HCT116 (cell line): ENCODE data around the gene CASZ1. TPM values are rescaled to one million over a fixed set of nuclear protein-coding genes. Genes with fewer than 3 reads are reported as not detected.

Experiments
- ATAC-seq: fragments of 200-7000 bp; cut with Tn5 transposase; 2 replicates; pipeline ENCODE4 v1.9.1; 2020; ENCODE audit warnings: mild to moderate bottlenecking, moderate library complexity
- BruUV-seq: library from RNA; stranded (reverse); fragments of 400-500 nt; replicated peaks from 2 replicates; lab custom pipeline; 2021; lab: Mats Ljungman, UMichigan
- CTCF ChIA-PET: fragments of 300-600 bp; sonication (Branson Sonifier 250); formaldehyde crosslinking; loops from one replicate; lab custom pipeline; 2021; ENCODE audit warnings: antibody characterized with exemption; lab: Charles Lee
- POLR2A ChIA-PET: fragments of 300-600, 350-600 bp; sonication (Branson Sonifier 250); formaldehyde crosslinking; loops from one replicate; lab custom pipeline; 2021; ENCODE audit warnings: antibody characterized with exemption; lab: Charles Lee
- RAD21 ChIA-PET, 2 experiments: fragments of 300-600 bp; sonication (Branson Sonifier 250); formaldehyde crosslinking; loops; one replicate each; lab custom pipeline; 2023; ENCODE audit warnings: low total read pairs in 2 of 2; ENCODE audit not compliant: uncharacterized antibody in 2 of 2, unreplicated experiment in 2 of 2, low non-redundant PET in 1 of 2; lab: Charles Lee
- DNase-seq: peaks from one replicate; pipeline ENCODE4 v3.0.0-alpha.2; 2010; ENCODE audit warnings: low read depth, low spot score
- H2AFZ ChIP-seq: fragments of 200-600 bp; shearing (Covaris generic), sonication (generic); 2 replicates; pipeline ENCODE4 v1.6.1; 2017; ENCODE audit warnings: low read depth, mixed run types, mixed read lengths, antibody characterized with exemption, low read length; ENCODE audit not compliant: poor library complexity, severe bottlenecking
- H3K27ac ChIP-seq: 2 replicates; pipeline ENCODE4 v1.5.1; 2012; ENCODE audit warnings: low read depth, low read length
- H3K27me3 ChIP-seq: fragments of 200-600 bp; sonication (generic); 2 replicates; pipeline ENCODE4 v1.6.1; 2016; ENCODE audit warnings: mixed run types, low read length, mixed read lengths; ENCODE audit not compliant: insufficient read depth
- H3K36me3 ChIP-seq, 2 experiments: fragments of 200-500 bp in 1 of 2; fragments of 200-600 bp in 1 of 2; sonication (Bioruptor generic) in 1 of 2; sonication (generic) in 1 of 2; 2 replicates each; pipeline versions ENCODE4 v1.5.1 to v1.6.1; 2014 to 2016; ENCODE audit warnings: low read length in 2 of 2, inconsistent platforms in 1 of 2, mixed read lengths in 1 of 2, mixed run types in 1 of 2; ENCODE audit not compliant: insufficient read depth in 2 of 2, control insufficient read depth in 1 of 2
- H3K4me1 ChIP-seq, 2 experiments: fragments of 200-600 bp in 1 of 2; sonication (generic) in 1 of 2; 2 replicates each; pipeline versions ENCODE4 v1.5.1 to v1.6.1; 2012 to 2017; ENCODE audit warnings: low read length in 2 of 2, inconsistent platforms in 1 of 2, mild to moderate bottlenecking in 1 of 2, mixed read lengths in 1 of 2, mixed run types in 1 of 2, moderate library complexity in 1 of 2; ENCODE audit not compliant: insufficient read depth in 2 of 2, control insufficient read depth in 1 of 2
- H3K4me2 ChIP-seq: fragments of 200-600 bp; sonication (generic); 2 replicates; pipeline ENCODE4 v1.6.1; 2017; ENCODE audit warnings: mixed run types, low read length, mixed read lengths
- H3K4me3 ChIP-seq, 2 experiments: fragments of 200-600 bp in 1 of 2; sonication (generic) in 1 of 2; replicated peaks in 1 of 2; 2 replicates each; pipeline ENCODE4 v1.5.1; 2011 to 2016; ENCODE audit warnings: low read length in 2 of 2, control low read depth in 1 of 2, low read depth in 1 of 2, mild to moderate bottlenecking in 1 of 2, mixed read lengths in 1 of 2, mixed run types in 1 of 2
- H3K79me2 ChIP-seq: fragments of 200-600 bp; sonication (generic); 2 replicates; pipeline ENCODE4 v1.6.1; 2017; ENCODE audit warnings: mild to moderate bottlenecking, mixed run types, low read length, moderate library complexity, mixed read lengths; ENCODE audit not compliant: insufficient read depth
- H3K9ac ChIP-seq: fragments of 200-600 bp; sonication (generic); 2 replicates; pipeline ENCODE4 v1.6.1; 2016; ENCODE audit warnings: low read length, mixed read lengths
- H3K9me2 ChIP-seq: fragments of 200-600 bp; sonication (generic), shearing (Covaris generic); 2 replicates; pipeline ENCODE4 v1.6.1; 2017; ENCODE audit warnings: mixed run types, mild to moderate bottlenecking, moderate library complexity; ENCODE audit not compliant: insufficient read depth
- H3K9me3 ChIP-seq, 2 experiments: fragments of 200-500 bp in 1 of 2; fragments of 200-600 bp in 1 of 2; sonication (Bioruptor generic) in 1 of 2; sonication (generic) in 1 of 2; 2 replicates each; pipeline ENCODE4 v1.6.1; 2014 to 2017; ENCODE audit warnings: low read length in 2 of 2, mixed read lengths in 2 of 2, inconsistent platforms in 1 of 2, low read depth in 1 of 2, mild to moderate bottlenecking in 1 of 2, mixed run types in 1 of 2, moderate library complexity in 1 of 2; ENCODE audit not compliant: control insufficient read depth in 1 of 2, insufficient read depth in 1 of 2
- H4K20me1 ChIP-seq: fragments of 200-600 bp; sonication (generic), shearing (Covaris generic); 2 replicates; pipeline ENCODE4 v1.6.1; 2017; ENCODE audit warnings: mixed run types, mild to moderate bottlenecking, moderate library complexity; ENCODE audit not compliant: insufficient read depth
- CBX3 ChIP-seq: IDR thresholded peaks from 2 replicates; pipeline ENCODE4 v1.6.1; 2012; ENCODE audit warnings: low read depth
- CEBPB ChIP-seq: IDR thresholded peaks from 2 replicates; pipeline ENCODE4 v1.6.1; 2012; ENCODE audit warnings: low read depth
- ELF1 ChIP-seq: IDR thresholded peaks from 2 replicates; pipeline ENCODE4 v1.6.1; 2012; ENCODE audit warnings: low read depth, borderline replicate concordance
- EZH2phosphoT487 ChIP-seq: fragments of 200-600 bp; IDR thresholded peaks from 2 replicates; pipeline ENCODE4 v1.6.1; 2018; ENCODE audit warnings: antibody characterized with exemption, borderline replicate concordance
- JUND ChIP-seq: IDR thresholded peaks from 2 replicates; pipeline ENCODE4 v1.6.1; 2012
- RAD21 ChIP-seq: IDR thresholded peaks from 2 replicates; pipeline ENCODE4 v1.6.1; 2012; ENCODE audit warnings: low read depth, mild to moderate bottlenecking
- TCF7L2 ChIP-seq: IDR thresholded peaks from 2 replicates; pipeline ENCODE4 v1.7.0; 2011; ENCODE audit warnings: borderline replicate concordance, inconsistent platforms; ENCODE audit not compliant: insufficient read depth, insufficient read length; ENCODE audit errors: extremely low read depth
- YY1 ChIP-seq: IDR thresholded peaks from 2 replicates; pipeline ENCODE4 v1.6.1; 2011; ENCODE audit warnings: low read length, low read depth, moderate library complexity, mild to moderate bottlenecking; ENCODE audit not compliant: insufficient replicate concordance; ENCODE audit errors: extremely low read depth
- intact Hi-C: fragments of 100-400 bp; cut with micrococcal nuclease; formaldehyde crosslinking; loops from 2 replicates; pipeline ENCODE4 v1.10.0; 2022
- total RNA-seq: library from RNA; stranded (reverse); gene quantifications from one replicate; pipeline ENCODE4 v1.2.1, GENCODE V29; 2021; ENCODE audit not compliant: unreplicated experiment
- TF ChIP-seq, protein P1 (sequence below): IDR thresholded peaks from 2 replicates; pipeline ENCODE4 v1.6.1; 2011; ENCODE audit warnings: mild to moderate bottlenecking, low read length, moderate library complexity; ENCODE audit not compliant: insufficient replicate concordance; ENCODE audit errors: extremely low read depth
- TF ChIP-seq, protein P2 (sequence below): IDR thresholded peaks from 2 replicates; pipeline ENCODE4 v1.6.1; 2012
- TF ChIP-seq, protein P3 (sequence below): IDR thresholded peaks from 2 replicates; pipeline ENCODE4 v1.6.1; 2012

CASZ1 gene
- total RNA-seq, 1 experiment from 2014 or later = 7.7 TPM

DNA sequence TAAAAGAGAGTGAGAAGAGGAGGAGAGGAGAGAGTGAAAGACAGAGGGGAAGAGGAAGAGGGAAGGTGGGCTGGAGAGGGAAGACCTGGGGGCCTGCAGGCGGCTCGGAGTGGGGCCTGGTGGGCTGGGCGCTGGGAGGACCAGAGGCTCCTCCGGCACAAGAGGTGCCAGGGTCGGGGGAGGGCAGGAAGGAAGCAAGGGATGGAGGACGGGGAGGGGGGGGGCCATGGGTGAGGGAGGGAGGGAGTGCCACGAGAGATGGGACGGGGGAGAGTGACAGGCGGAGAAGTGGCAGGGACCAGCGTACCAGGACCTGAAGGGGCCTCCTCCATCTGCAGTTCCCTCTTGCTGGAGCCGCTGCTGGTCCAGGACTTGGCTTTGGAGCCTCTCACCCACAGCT, 87.7 kb downstream of the CASZ1 start:
- RAD21 ChIA-PET = no interaction called here
- intact Hi-C loops = no loop called here
- DNase-seq = no peak
- H3K9ac ChIP-seq = no peak overlapping the region
- H2AFZ ChIP-seq = no peak overlapping the region
- no peak overlapping the region for H3K27ac ChIP-seq
- no peak overlapping the region for H3K4me3 ChIP-seq
- H3K27me3 ChIP-seq = no peaks in the 10 kb centered on the region
- no peaks in the 10 kb centered on the region for H3K9me2 ChIP-seq
- CTCF ChIA-PET = no interaction called here
- H3K4me1 ChIP-seq = no peaks in the 10 kb centered on the region
- no peak for ATAC-seq
- H3K36me3 ChIP-seq = no peaks in the 10 kb centered on the region
- no TSS peak for BruUV-seq
- TF ChIP-seq CEBPB (no peak), JUND (no peak)
- H3K79me2 ChIP-seq = no peaks in the 10 kb centered on the region
- no peak overlapping the region for H3K4me2 ChIP-seq
- POLR2A ChIA-PET = no interaction called here
- no peaks in the 10 kb centered on the region for H3K9me3 ChIP-seq
- H4K20me1 ChIP-seq = no peaks in the 10 kb centered on the region

DNA sequence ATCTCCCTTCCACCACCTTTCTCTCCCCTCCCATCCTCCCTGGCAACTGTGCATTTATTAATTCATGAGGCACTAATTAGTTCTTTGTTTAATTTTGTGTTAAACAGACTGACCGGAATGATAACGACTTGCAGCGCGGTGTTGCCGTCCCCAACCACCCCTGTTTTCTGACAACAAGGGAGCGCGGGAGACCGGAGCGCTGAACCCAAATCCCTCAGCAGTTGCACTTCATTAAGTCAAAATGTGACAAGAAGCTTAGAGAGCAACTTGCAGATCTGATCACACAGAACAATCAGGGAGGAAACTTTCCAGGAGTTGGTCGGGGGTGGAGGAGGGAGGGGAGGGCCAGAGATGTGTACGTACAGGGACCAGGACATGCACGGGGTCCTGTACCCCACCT, 89.2 kb downstream of the CASZ1 start:
- no peaks in the 10 kb centered on the region for H3K4me1 ChIP-seq
- no peaks in the 10 kb centered on the region for H3K27me3 ChIP-seq
- no peak overlapping the region for H3K9ac ChIP-seq
- ChIA-PET POLR2A (no interaction called here), RAD21 (no interaction called here), CTCF (no interaction called here)
- H3K4me3 ChIP-seq = no peak overlapping the region
- intact Hi-C loops = no loop called here
- no peaks in the 10 kb centered on the region for H3K9me2 ChIP-seq
- H4K20me1 ChIP-seq = no peaks in the 10 kb centered on the region
- BruUV-seq = no TSS peak
- H3K27ac ChIP-seq = no peak overlapping the region
- H3K79me2 ChIP-seq = no peaks in the 10 kb centered on the region
- no peaks in the 10 kb centered on the region for H3K36me3 ChIP-seq
- no peak for ATAC-seq
- no peak overlapping the region for H2AFZ ChIP-seq
- DNase-seq = no peak
- H3K4me2 ChIP-seq = no peak overlapping the region
- TF ChIP-seq RAD21 = no peak
- H3K9me3 ChIP-seq = no peaks in the 10 kb centered on the region

DNA sequence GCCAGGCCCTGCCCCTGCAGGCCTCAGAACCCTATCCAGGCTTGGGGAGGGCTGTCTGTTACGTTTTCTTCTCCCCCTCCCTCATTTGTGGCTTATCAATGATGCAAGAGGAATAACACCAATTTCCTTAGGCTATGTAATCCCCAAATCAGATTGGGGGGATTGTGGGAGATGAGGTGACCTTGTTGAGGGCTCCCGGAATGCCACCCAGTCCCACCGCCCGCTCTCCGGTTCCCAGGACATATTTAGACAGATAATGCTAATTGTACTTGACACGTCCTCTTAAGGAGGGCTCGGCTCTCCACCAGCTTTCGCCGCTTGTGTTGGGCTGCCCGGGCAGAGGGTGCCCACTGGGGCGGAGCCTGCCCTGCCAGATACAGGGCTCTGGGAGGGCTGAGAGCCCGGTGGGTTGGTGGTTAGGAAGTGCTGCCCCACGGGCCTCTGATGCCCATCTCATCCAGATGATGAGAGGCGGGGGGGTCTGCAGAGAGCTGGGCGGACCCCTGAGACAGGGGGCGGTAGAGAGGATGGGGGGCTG, 90.0 kb downstream of the CASZ1 start:
- intact Hi-C loops = no loop called here
- BruUV-seq = no TSS peak
- DNase-seq (no peak), ATAC-seq (no peak)
- ChIA-PET RAD21 (no interaction called here), POLR2A (no interaction called here), CTCF (no interaction called here)
- Histone ChIP-seq H3K27me3 (no peaks in the 10 kb centered on the region), H3K4me1 (no peaks in the 10 kb centered on the region), H4K20me1 (no peaks in the 10 kb centered on the region), H3K36me3 (no peaks in the 10 kb centered on the region), H3K9ac (no peak overlapping the region), H3K9me3 (no peaks in the 10 kb centered on the region), H2AFZ (no peak overlapping the region), H3K4me2 (no peak overlapping the region), H3K9me2 (no peaks in the 10 kb centered on the region), H3K79me2 (no peaks in the 10 kb centered on the region), H3K27ac (no peak overlapping the region), H3K4me3 (no peak overlapping the region)
- TF ChIP-seq ELF1 (no peak), JUND (no peak), YY1 (no peak), CBX3 (no peak), EZH2phosphoT487 (no peak), TCF7L2 (no peak), CEBPB (no peak)
- TF ChIP-seq, protein P1, sequence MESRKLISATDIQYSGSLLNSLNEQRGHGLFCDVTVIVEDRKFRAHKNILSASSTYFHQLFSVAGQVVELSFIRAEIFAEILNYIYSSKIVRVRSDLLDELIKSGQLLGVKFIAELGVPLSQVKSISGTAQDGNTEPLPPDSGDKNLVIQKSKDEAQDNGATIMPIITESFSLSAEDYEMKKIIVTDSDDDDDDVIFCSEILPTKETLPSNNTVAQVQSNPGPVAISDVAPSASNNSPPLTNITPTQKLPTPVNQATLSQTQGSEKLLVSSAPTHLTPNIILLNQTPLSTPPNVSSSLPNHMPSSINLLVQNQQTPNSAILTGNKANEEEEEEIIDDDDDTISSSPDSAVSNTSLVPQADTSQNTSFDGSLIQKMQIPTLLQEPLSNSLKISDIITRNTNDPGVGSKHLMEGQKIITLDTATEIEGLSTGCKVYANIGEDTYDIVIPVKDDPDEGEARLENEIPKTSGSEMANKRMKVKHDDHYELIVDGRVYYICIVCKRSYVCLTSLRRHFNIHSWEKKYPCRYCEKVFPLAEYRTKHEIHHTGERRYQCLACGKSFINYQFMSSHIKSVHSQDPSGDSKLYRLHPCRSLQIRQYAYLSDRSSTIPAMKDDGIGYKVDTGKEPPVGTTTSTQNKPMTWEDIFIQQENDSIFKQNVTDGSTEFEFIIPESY = no peak
- TF ChIP-seq, protein P2, sequence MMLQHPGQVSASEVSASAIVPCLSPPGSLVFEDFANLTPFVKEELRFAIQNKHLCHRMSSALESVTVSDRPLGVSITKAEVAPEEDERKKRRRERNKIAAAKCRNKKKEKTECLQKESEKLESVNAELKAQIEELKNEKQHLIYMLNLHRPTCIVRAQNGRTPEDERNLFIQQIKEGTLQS = no peak
- TF ChIP-seq, protein P3, sequence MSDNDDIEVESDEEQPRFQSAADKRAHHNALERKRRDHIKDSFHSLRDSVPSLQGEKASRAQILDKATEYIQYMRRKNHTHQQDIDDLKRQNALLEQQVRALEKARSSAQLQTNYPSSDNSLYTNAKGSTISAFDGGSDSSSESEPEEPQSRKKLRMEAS = no peak
